NCI-H1694 treated with DMSO at 0.1 percent for 48 hours (cell line): Measurements from ENCODE around the gene ADGRL3.

Source experiments
- DNase-seq: peaks from one replicate; lab custom pipeline; 2025; lab: John Stamatoyannopoulos, UW

ADGRL3 gene

DNA sequence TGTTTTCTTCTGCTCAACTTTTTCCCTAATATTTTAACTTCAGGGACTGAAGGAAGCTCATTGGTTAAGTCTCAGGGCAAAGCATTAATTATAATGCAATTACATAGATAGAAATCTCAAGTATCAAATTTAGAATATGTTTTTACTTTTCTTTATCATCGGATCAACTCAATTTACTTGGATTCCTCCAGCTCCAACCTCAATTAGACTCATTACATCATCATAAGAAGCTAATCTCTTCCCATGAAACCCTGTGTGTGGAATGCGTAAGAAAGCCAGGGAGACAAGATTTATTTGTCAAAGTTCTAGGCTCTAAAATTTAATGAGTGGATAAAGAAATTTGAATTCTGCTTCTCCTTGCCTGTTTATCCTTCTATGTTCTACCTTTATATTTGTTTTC lies 918.4 kb downstream of the ADGRL3 start:
- DNase-seq, result no peak

DNA sequence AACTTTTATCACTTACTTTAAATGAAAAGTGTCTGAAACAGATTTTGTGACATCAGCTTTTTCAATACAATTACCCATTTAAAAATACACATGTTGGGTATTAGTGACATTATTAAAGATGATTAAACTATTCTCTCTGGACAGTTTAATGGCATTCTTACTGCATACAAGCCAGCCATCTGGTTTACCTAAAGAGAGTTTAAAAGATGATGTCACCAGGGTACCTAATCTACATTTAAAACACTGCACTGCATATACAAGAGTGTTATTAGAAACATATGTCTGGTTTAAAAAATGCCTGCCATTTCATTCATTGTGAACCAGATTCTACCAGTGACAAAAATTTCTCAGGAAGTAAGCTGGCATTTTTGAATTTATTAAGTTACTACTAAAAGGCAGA lies 919.1 kb downstream of the ADGRL3 start:
- DNase-seq, result no peak

DNA sequence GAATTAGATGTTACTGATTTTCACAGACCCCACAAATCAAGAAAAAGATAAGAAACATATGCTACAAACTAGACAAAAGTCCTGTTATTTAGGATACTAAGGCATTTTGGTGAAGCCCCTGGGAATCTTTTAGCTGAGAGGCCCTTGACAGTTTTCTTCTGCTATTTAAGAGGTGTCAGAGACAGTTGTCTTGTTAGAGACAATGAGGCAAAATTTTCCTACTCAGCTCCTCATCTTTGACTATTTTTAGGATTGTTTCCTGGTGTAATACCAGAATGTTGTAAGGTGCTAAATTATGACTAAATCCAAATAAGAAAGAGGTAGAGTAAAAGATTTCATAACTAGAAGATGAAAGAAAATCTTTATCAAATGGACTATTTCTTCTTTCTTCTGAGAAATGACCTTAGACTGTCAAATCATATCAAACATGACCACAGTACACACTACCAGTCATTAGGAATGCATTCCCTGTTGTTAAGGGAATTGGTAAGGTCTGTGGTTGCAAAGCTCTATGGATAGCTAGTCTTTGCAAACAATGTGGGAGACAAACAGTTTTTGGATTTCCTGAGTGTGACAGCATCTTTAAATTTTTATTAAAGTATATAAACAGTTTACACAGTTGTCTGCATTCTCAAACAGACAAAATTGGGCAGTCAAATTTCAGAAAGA lies 926.1 kb downstream of the ADGRL3 start:
- no peak for DNase-seq
